Lower leg skin (tissue), 3 donors: ENCODE results near the gene TBC1D12.

Source experiments
- CTCF ChIP-seq, 3 donors: fragments of 450-650 bp; IDR thresholded peaks; one replicate each; pipeline ENCODE4 v1.5.1; 2016; ENCODE audit warnings: antibody characterized with exemption in 3 of 3, mild to moderate bottlenecking in 3 of 3, moderate library complexity in 2 of 3
- POLR2A ChIP-seq, 2 donors: fragments of 450-650 bp; IDR thresholded peaks; one replicate each; pipeline ENCODE4 v1.6.1; 2016 to 2017; ENCODE audit warnings: antibody characterized with exemption in 2 of 2, mild to moderate bottlenecking in 1 of 2, moderate library complexity in 1 of 2

GRCh38 chr10:94583124-94583523 is 180.8 kb downstream of the TBC1D12 start:
- no peak for TF ChIP-seq POLR2A (IDR thresholded peaks at IDR 0.05)
- TF ChIP-seq CTCF (IDR thresholded peaks at IDR 0.05) = no peak
